GM19438 (cell line): ENCODE data around the gene BMX.

ENCODE experiments used
- ATAC-seq: cut with Tn5 transposase; IDR thresholded peaks from one replicate; pipeline ENCODE4 v1.9.1; 2021; ENCODE audit warnings: low read depth; ENCODE audit not compliant: unreplicated experiment

BMX gene

GRCh38 chrX:15505101-15505500, 4.5 kb downstream of the BMX start:
- ATAC-seq = no peak

DNA sequence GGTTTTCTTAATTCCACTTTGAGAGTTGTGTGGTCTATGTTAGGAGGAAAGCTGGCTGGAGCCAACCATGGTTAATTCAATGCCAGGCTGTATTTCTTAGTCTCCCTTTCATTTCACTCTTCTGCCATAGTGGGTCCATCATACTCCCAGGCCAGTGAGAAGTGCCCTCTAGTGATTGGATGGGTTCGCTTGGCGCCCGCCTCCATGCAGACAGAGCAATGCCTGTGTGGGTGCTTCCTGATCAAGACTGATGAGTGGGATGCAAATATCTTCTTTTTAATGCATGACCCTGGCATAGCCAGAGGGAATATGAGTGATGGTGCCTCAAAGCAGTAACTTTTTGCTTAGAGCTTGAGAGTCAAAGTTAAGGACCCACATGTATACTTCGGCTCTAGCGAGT, 6.4 kb downstream of the BMX start:
- ATAC-seq = no peak

- no peak for ATAC-seq
These were observed 9.2 kb downstream of the BMX start for GRCh38 chrX:15509845-15510244.

- ATAC-seq = no peak
These were observed 11.0 kb downstream of the BMX start for GRCh38 chrX:15511563-15511962.

DNA sequence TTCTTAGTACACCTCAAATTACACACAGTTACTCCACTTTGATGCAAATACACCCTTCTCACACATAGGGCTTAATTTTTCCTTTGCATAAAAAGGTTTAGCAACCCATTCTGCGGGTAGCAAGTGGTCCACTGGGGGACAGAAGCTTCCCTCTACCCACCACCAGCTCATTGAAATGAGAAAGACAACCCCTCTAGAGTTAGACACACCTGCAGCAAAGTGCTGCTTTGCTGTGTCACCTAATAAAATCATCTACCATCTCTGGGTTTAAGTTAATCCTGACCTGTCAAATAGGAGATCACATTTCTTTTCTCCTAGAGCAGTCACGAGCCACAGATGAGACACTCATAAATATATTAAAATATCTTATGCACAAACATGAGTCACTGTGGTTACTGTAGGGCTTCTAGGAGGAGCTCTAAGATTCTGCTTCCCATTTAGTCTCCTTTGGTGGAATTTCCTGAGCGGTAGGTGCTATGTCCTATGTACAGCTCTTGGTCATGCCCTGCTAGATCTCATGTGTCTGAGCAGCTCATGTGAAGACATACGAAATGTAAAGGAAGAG, 11.9 kb downstream of the BMX start:
- no peak for ATAC-seq

GRCh38 chrX:15514279-15514678, 13.7 kb downstream of the BMX start:
- no peak for ATAC-seq

DNA sequence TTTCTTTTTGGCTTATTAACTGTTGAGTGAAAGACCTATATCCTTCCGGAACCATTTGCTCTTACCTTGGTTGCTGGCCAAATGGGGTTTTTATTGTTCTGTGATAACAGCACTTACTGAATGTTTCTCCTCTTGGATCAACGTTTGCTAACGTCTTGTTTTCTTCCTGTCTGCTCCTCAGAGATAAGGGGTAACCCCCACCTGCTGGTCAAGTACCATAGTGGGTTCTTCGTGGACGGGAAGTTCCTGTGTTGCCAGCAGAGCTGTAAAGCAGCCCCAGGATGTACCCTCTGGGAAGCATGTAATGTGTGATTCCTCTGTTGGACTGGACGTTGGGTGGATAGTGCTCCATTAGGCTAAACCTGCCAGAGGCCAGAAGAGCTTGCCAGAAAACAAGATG, 15.3 kb downstream of the BMX start:
- ATAC-seq = no peak

- ATAC-seq = no peak
These were observed 21.9 kb downstream of the BMX start for GRCh38 chrX:15522464-15522863.

GRCh38 chrX:15523088-15523487, 22.5 kb downstream of the BMX start:
- ATAC-seq = no peak

- no peak for ATAC-seq
These were observed 23.8 kb downstream of the BMX start for GRCh38 chrX:15524417-15524816.

GRCh38 chrX:15525664-15526416, 25.2 kb downstream of the BMX start:
- ATAC-seq = no peak

DNA sequence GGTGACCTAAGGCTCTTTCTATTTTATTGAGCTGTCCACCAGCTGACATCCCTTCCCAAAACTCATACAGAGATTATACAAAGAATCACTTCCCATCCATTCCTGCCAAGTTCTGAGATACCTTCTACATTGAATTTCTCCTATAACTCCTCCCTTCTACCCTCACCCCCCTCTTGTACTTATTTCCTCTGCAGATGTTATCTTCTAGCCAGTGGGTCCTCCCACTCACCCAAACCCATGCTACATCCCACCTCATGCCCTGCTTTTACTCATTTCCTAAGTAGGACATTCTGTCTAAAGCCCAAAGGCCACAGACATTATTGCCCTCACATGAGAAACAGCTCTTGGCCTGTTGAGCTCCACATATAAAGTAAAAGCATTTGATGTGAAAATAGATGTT, 28.6 kb downstream of the BMX start:
- ATAC-seq = no peak

DNA sequence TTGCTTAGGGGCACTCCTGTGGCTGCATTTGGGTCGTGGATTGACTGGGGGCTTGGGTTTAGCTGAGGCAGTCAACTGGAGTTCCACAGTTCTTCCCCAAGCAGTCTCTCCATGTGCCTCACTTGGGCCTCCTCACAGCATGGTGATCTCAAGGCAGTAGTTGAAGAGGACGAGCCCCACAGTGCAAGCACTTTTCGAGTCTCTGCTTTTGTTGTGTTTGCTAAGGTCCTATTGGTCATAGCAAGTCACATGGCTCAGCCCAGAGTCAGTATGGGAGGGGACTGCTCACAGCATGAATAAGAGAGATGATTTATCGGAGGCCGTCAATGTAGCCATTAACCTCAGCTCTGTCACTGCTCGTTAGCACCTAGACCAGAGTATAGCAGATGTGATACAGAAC, 29.7 kb downstream of the BMX start:
- ATAC-seq = no peak

DNA sequence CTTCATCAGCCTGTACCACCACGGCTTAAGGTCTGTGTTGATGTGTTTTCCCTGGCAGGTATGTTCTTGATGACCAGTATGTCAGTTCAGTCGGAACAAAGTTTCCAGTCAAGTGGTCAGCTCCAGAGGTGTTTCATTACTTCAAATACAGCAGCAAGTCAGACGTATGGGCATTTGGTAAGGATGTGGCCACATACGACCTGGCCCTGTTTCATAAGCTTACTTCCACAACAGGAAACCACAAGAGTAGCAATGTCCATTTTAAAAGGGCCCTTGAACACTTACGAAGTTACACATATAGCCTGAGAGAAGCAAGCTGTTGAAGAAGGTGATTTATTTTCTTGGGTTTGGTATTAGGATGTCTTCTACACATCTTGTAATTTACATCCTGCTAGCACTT, 46.1 kb downstream of the BMX start:
- no peak for ATAC-seq

GRCh38 chrX:15547356-15547755, 46.7 kb downstream of the BMX start:
- no peak for ATAC-seq

DNA sequence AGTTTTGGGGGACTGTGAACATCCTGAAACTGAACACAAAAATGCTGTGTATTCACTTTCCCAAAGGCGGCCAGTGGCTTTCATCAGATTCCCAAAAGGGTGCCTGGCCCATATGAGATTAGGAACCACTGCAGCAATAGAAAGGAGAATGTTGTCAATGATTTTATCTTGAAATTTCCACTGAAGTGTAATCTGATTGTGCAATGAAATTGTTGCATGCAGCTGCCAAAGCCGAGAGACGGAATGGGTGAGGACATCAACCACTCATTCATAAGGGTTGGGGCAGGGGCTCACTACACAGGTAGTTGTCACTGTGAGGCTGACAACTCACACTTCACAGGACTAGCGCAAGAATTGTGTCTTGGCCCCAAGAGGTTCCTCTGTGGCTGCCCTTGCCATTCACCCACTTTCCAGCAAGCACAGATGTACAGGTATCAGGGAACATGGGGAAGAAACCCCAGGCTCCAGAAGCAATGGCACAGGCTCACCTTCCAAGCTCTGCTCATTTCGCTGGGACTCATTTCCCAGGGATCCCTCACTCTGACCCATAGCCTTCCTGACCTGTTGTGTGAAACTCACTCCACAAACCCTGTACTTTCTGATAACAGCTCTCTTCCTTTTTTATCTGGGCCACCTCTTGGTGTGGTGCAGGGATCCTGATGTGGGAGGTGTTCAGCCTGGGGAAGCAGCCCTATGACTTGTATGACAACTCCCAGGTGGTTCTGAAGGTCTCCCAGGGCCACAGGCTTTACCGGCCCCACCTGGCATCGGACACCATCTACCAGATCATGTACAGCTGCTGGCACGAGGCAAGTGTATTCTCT, 48.8 kb downstream of the BMX start:
- no peak for ATAC-seq

GRCh38 chrX:15559227-15559626, 58.6 kb downstream of the BMX start:
- ATAC-seq = no peak

GRCh38 chrX:15560924-15561323, 60.3 kb downstream of the BMX start:
- ATAC-seq = no peak

GRCh38 chrX:15563056-15563455, 62.4 kb downstream of the BMX start:
- no peak for ATAC-seq

DNA sequence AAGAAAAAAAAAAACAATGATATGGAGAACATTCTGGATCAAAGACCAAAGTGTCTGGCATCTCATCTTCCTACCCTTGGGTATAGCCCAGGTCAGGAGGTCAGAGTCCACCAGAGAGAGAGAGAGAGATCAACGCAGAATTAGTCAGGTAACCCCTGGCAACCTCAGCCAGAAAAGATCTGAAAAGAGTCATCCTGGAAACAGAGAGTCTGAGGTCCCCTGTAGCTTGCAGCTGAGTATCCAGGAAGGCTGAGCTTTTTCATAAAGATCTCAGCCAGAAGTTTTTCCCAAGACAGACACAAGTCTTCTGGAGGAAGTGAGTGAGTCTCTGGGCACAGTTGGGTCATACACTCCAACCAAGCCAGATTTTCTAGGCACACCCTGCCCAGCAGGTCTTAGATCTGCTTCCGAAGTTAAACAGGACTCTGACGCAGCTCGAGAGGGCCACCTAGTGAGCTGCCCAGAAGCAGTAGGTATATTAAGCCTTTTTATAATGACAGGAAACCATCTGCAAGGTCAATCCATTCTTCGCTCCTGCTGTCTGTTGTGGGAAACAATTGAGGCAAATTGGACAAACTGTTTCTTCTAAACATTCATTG, 64.5 kb downstream of the BMX start:
- peak; percentile 62 for ATAC-seq

- no peak for ATAC-seq
These were observed 65.6 kb downstream of the BMX start for GRCh38 chrX:15566244-15566643.
